A549 (cell line): ENCODE results near the gene PPM1L. TPM values are rescaled to one million over a fixed set of nuclear protein-coding genes. Genes with fewer than 3 reads are reported as not detected.

Experiments used
- ATAC-seq, 2 experiments: fragments of 200-7000 bp in 1 of 2; fragments of >200 bp in 1 of 2; cut with Nextera tagmentation in 1 of 2; cut with Tn5 transposase in 1 of 2; 3 replicates each; pipeline versions ENCODE4 v1.8.0 to v1.9.1; 2018 to 2020; ENCODE audit warnings: mild to moderate bottlenecking in 1 of 2, moderate library complexity in 1 of 2
- CTCF ChIA-PET: fragments of 300-600 bp; sonication (Branson Sonifier 250); formaldehyde crosslinking; extraction: SDS; loops from one replicate; lab custom pipeline; 2021; ENCODE audit warnings: antibody characterized with exemption, inconsistent platforms; lab: Yijun Ruan, JAX
- POLR2A ChIA-PET: fragments of 350-600 bp; formaldehyde crosslinking; extraction: SDS; loops from one replicate; lab custom pipeline; 2021; ENCODE audit warnings: antibody characterized with exemption, inconsistent platforms; lab: Yijun Ruan, JAX
- DNase-seq, 2 experiments: peaks; one replicate each; pipeline versions ENCODE4 v3.0.0 to v3.0.0-alpha.2; 2011 to 2016; ENCODE audit warnings: low read depth in 1 of 2, low spot score in 1 of 2
- FAIRE-seq: peaks from 2 replicates; lab custom pipeline; 2011; peaks lifted over from hg19 to GRCh38; lab: Jason Lieb, UNC
- H3K27ac ChIP-seq, 2 experiments: fragments of >200 bp; sonication (Bioruptor Twin); formaldehyde crosslinking; 3 replicates each; pipeline ENCODE4 v1.5.1; 2016 to 2017
- H3K4me1 ChIP-seq: fragments of >200 bp; sonication (Bioruptor Twin); formaldehyde crosslinking; 3 replicates; pipeline ENCODE4 v1.6.1; 2016
- H3K4me2 ChIP-seq: fragments of >200 bp; sonication (Bioruptor Twin); formaldehyde crosslinking; 3 replicates; pipeline ENCODE4 v1.6.1; 2016
- H3K4me3 ChIP-seq: fragments of >200 bp; sonication (Bioruptor Twin); formaldehyde crosslinking; 3 replicates; pipeline ENCODE4 v1.5.1; 2016
- H3K9me3 ChIP-seq: fragments of >200 bp; sonication (Bioruptor Twin); formaldehyde crosslinking; 3 replicates; pipeline ENCODE4 v1.6.1; 2016
- BCL3 ChIP-seq: fragments of >200 bp; sonication (Bioruptor Twin); formaldehyde crosslinking; IDR thresholded peaks from 3 replicates; pipeline ENCODE4 v1.6.1; 2016
- BHLHE40 ChIP-seq: IDR thresholded peaks from 2 replicates; pipeline ENCODE4 v1.6.1; 2012; ENCODE audit warnings: low read depth, low read length, inconsistent platforms
- CEBPB ChIP-seq, 2 experiments: fragments of >200 bp in 1 of 2; sonication (Bioruptor Twin) in 1 of 2; formaldehyde crosslinking in 1 of 2; IDR thresholded peaks; 2 replicates each; pipeline ENCODE4 v1.6.1; 2012 to 2016
- CHD4 ChIP-seq: fragments of 200-600 bp; sonication (generic); IDR thresholded peaks from 2 replicates; pipeline ENCODE4 v1.6.1; 2016; ENCODE audit warnings: antibody characterized with exemption, mild to moderate bottlenecking, borderline replicate concordance
- ESRRA ChIP-seq: fragments of 150-350 bp; IDR thresholded peaks from 2 replicates; pipeline ENCODE4 v1.6.1; 2014; ENCODE audit warnings: mild to moderate bottlenecking, low read length, borderline replicate concordance
- FOXS1 ChIP-seq: fragments of 250-450 bp; sonication (Bioruptor Pico); IDR thresholded peaks from 2 replicates; pipeline ENCODE4 v1.5.0; 2020; ENCODE audit warnings: mild to moderate bottlenecking, moderate library complexity
- HDAC2 ChIP-seq: fragments of 200-600 bp; sonication (generic); IDR thresholded peaks from 2 replicates; pipeline ENCODE4 v1.6.1; 2016
- HES2 ChIP-seq: fragments of >200 bp; sonication (Bioruptor Twin); formaldehyde crosslinking; IDR thresholded peaks from 2 replicates; pipeline ENCODE4 v1.6.1; 2016
- HMGXB4 ChIP-seq: fragments of 250-450 bp; sonication (Bioruptor Pico); IDR thresholded peaks from 2 replicates; pipeline ENCODE4 v1.5.0; 2021; ENCODE audit warnings: mild to moderate bottlenecking, moderate library complexity, borderline replicate concordance
- HOXA7 ChIP-seq: fragments of 250-450 bp; sonication (Bioruptor Pico); IDR thresholded peaks from 2 replicates; pipeline ENCODE4 v1.5.0; 2020; ENCODE audit warnings: mild to moderate bottlenecking, moderate library complexity
- HOXB13 ChIP-seq: fragments of 250-450 bp; sonication (Bioruptor Pico); IDR thresholded peaks from 2 replicates; pipeline ENCODE4 v1.5.0; 2020; ENCODE audit warnings: low read depth, mild to moderate bottlenecking, moderate library complexity
- KDM1A ChIP-seq: fragments of 200-600 bp; sonication (generic); IDR thresholded peaks from 2 replicates; pipeline ENCODE4 v1.6.1; 2016; ENCODE audit warnings: low read depth, mild to moderate bottlenecking
- KDM5A ChIP-seq: fragments of 200-600 bp; sonication (generic); IDR thresholded peaks from 2 replicates; pipeline ENCODE4 v1.6.1; 2016; ENCODE audit warnings: antibody characterized with exemption, mild to moderate bottlenecking
- MAFK ChIP-seq: fragments of 450-650 bp; IDR thresholded peaks from 2 replicates; pipeline ENCODE4 v1.6.1; 2014; ENCODE audit not compliant: partially characterized antibody
- NFE2L2 ChIP-seq: fragments of 150-350 bp; conservative IDR thresholded peaks from 2 replicates; pipeline ENCODE4 v1.6.1; 2014; ENCODE audit warnings: low read length
- NR3C1 ChIP-seq: fragments of >200 bp; sonication (Bioruptor Twin); formaldehyde crosslinking; IDR thresholded peaks from 3 replicates; pipeline ENCODE4 v1.6.1; 2017
- PHF8 ChIP-seq: fragments of 200-600 bp; sonication (generic); IDR thresholded peaks from 2 replicates; pipeline ENCODE4 v1.6.1; 2016; ENCODE audit warnings: low read depth, mild to moderate bottlenecking, antibody characterized with exemption, moderate library complexity, borderline replicate concordance
- POLR2A ChIP-seq: IDR thresholded peaks from 2 replicates; pipeline ENCODE4 v1.6.1; 2012; ENCODE audit warnings: mild to moderate bottlenecking, low read length
- POLR2AphosphoS2 ChIP-seq: conservative IDR thresholded peaks from 2 replicates; pipeline ENCODE4 v1.6.1; 2012; ENCODE audit warnings: low read length, improper control_type of control experiment, inconsistent platforms
- SMC3 ChIP-seq: fragments of >200 bp; sonication (Bioruptor Twin); formaldehyde crosslinking; IDR thresholded peaks from 3 replicates; pipeline ENCODE4 v1.6.1; 2018; ENCODE audit warnings: inconsistent platforms
- TP53 ChIP-seq: fragments of 250-450 bp; sonication (Bioruptor Pico); IDR thresholded peaks from 2 replicates; pipeline ENCODE4 v1.5.0; 2021; ENCODE audit warnings: mild to moderate bottlenecking, moderate library complexity
- ZNF302 ChIP-seq: fragments of 250-450 bp; sonication (Bioruptor Pico); IDR thresholded peaks from 2 replicates; pipeline ENCODE4 v1.9.0; 2021; ENCODE audit warnings: inconsistent platforms, mild to moderate bottlenecking, moderate library complexity
- ZSCAN20 ChIP-seq: fragments of 250-450 bp; sonication (Bioruptor Pico); IDR thresholded peaks from 2 replicates; pipeline ENCODE4 v1.8.0; 2022; ENCODE audit warnings: mild to moderate bottlenecking, moderate library complexity
- WGBS: methylation state at CpG from one replicate; pipeline ENCODE4 v1.1.6; 2017; ENCODE audit errors: missing lambda C conversion rate; 5-methylcytosine and 5-hydroxymethylcytosine counted together
- polyA plus RNA-seq, 4 experiments: library from polyadenylated mRNA; depleted of rRNA in 3 of 4; stranded (reverse); fragments of >200 nt; fragmentation: RNase III in 1 of 4; extraction: RNeasy Plus Mini Kit Qiagen cat#74134 plus additional on column Dnase treatment in 1 of 4; gene quantifications; 2 replicates in 3 of 4; 3 replicates in 1 of 4; pipeline ENCODE4 v1.2.3, GENCODE V29; 2011 to 2017
- TF ChIP-seq, protein P1 (sequence below): IDR thresholded peaks from 2 replicates; pipeline ENCODE4 v1.6.1; 2012
- TF ChIP-seq, protein P2 (sequence below): fragments of 150-350 bp; IDR thresholded peaks from 2 replicates; pipeline ENCODE4 v1.6.1; 2014; ENCODE audit warnings: low read depth, mild to moderate bottlenecking, low read length
- TF ChIP-seq, protein P3 (sequence below): fragments of 450-650 bp; IDR thresholded peaks from 2 replicates; pipeline ENCODE4 v1.6.1; 2014; ENCODE audit warnings: antibody characterized with exemption
- TF ChIP-seq, protein P4 (sequence below): fragments of 250-450 bp; sonication (Bioruptor Pico); IDR thresholded peaks from 2 replicates; pipeline ENCODE4 v1.5.0; 2020; ENCODE audit warnings: low read depth, mild to moderate bottlenecking, moderate library complexity

PPM1L gene
- polyA plus RNA-seq, 2 of the 4 experiments (the other 2 are of a cell fraction), result 0.27 to 0.45 TPM

DNA sequence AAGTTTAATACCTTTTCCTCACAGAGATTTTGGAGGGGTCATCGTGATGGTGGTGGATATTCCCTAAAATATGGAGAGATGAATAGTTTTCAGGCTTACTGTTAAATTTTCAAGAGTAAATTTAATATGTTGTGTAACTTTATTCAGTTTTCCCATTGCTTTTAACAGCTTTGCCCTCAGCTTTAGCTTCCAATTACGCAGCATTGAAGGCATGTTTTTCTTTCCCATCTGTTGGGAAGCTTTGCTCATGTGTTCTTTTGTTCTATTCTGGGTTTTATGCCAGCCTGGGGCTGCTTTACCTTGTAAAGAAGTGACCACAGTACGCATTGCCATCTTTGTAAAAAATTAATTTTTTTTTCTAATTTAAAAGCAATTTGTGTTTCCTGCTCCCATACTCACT is 197.7 kb downstream of the PPM1L start:
- FAIRE-seq (no peak), ATAC-seq (no peak), DNase-seq (no peak)
- ChIA-PET POLR2A (no interaction called here), CTCF (no interaction called here)
- WGBS, result 24% methylated on average over 3 of the region's 3 CpGs
- no peak overlapping the region for H3K4me2 ChIP-seq
- TF ChIP-seq KDM5A (no peak), BCL3 (no peak), NR3C1 (no peak), MAFK (no peak), ESRRA (no peak), TP53 (CRISPR knock-in tag) (no peak), KDM1A (no peak), CEBPB (IDR thresholded peaks at IDR 0.05) (no peak), SMC3 (no peak), CHD4 (no peak), HMGXB4 (CRISPR knock-in tag) (no peak), NFE2L2 (no peak), PHF8 (no peak), ZNF302 (CRISPR knock-in tag) (no peak), HOXB13 (CRISPR knock-in tag) (no peak)
- TF ChIP-seq, protein P1, sequence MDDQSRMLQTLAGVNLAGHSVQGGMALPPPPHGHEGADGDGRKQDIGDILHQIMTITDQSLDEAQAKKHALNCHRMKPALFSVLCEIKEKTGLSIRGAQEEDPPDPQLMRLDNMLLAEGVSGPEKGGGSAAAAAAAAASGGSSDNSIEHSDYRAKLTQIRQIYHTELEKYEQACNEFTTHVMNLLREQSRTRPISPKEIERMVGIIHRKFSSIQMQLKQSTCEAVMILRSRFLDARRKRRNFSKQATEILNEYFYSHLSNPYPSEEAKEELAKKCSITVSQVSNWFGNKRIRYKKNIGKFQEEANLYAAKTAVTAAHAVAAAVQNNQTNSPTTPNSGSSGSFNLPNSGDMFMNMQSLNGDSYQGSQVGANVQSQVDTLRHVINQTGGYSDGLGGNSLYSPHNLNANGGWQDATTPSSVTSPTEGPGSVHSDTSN, result no peak
- TF ChIP-seq, protein P2, sequence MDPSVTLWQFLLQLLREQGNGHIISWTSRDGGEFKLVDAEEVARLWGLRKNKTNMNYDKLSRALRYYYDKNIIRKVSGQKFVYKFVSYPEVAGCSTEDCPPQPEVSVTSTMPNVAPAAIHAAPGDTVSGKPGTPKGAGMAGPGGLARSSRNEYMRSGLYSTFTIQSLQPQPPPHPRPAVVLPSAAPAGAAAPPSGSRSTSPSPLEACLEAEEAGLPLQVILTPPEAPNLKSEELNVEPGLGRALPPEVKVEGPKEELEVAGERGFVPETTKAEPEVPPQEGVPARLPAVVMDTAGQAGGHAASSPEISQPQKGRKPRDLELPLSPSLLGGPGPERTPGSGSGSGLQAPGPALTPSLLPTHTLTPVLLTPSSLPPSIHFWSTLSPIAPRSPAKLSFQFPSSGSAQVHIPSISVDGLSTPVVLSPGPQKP, result no peak
- TF ChIP-seq, protein P3, sequence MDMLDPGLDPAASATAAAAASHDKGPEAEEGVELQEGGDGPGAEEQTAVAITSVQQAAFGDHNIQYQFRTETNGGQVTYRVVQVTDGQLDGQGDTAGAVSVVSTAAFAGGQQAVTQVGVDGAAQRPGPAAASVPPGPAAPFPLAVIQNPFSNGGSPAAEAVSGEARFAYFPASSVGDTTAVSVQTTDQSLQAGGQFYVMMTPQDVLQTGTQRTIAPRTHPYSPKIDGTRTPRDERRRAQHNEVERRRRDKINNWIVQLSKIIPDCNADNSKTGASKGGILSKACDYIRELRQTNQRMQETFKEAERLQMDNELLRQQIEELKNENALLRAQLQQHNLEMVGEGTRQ, result no peak
- no peak overlapping the region for H3K4me3 ChIP-seq
- H3K27ac ChIP-seq, result no peak overlapping the region
- no peaks in the 10 kb centered on the region for H3K9me3 ChIP-seq
- no peaks in the 10 kb centered on the region for H3K4me1 ChIP-seq

- DNase-seq (no peak), FAIRE-seq (no peak), ATAC-seq (no peak)
- Histone ChIP-seq H3K4me3 (no peak overlapping the region), H3K27ac (no peak overlapping the region), H3K4me1 (no peaks in the 10 kb centered on the region), H3K9me3 (no peaks in the 10 kb centered on the region), H3K4me2 (no peak overlapping the region)
- ChIA-PET CTCF (interaction anchor here (0.5 to 1.7 kb wide), 4 partner anchors 11 to 466 kb away, joined by 3 to 6 read pairs (median 3); no protein-coding TSS in a partner anchor), POLR2A (no interaction called here)
- TF ChIP-seq FOXS1 (CRISPR knock-in tag) (no peak), POLR2A (no peak), POLR2AphosphoS2 (no peak), HOXA7 (no peak), ZSCAN20 (CRISPR knock-in tag) (no peak), HDAC2 (no peak), HES2 (no peak), BHLHE40 (no peak), CEBPB (IDR thresholded peaks at IDR 0.05) (no peak), HOXB13 (CRISPR knock-in tag) (no peak)
- TF ChIP-seq, protein P3, result no peak
- TF ChIP-seq, protein P4, sequence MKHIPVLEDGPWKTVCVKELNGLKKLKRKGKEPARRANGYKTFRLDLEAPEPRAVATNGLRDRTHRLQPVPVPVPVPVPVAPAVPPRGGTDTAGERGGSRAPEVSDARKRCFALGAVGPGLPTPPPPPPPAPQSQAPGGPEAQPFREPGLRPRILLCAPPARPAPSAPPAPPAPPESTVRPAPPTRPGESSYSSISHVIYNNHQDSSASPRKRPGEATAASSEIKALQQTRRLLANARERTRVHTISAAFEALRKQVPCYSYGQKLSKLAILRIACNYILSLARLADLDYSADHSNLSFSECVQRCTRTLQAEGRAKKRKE (CRISPR knock-in tag), result no peak
- TF ChIP-seq, protein P2, result no peak
Observed at GRCh38 chr3:160956785-160957184, 200.8 kb downstream of the PPM1L start.
